ENCODE measurements around the gene AKR1C8.
"Not testable (repeated sequence)": the region's sequence is repeated elsewhere in the genome, so short reads cannot be mapped to it uniquely, and the experiment has no call there.

Gene AKR1C8

DNA sequence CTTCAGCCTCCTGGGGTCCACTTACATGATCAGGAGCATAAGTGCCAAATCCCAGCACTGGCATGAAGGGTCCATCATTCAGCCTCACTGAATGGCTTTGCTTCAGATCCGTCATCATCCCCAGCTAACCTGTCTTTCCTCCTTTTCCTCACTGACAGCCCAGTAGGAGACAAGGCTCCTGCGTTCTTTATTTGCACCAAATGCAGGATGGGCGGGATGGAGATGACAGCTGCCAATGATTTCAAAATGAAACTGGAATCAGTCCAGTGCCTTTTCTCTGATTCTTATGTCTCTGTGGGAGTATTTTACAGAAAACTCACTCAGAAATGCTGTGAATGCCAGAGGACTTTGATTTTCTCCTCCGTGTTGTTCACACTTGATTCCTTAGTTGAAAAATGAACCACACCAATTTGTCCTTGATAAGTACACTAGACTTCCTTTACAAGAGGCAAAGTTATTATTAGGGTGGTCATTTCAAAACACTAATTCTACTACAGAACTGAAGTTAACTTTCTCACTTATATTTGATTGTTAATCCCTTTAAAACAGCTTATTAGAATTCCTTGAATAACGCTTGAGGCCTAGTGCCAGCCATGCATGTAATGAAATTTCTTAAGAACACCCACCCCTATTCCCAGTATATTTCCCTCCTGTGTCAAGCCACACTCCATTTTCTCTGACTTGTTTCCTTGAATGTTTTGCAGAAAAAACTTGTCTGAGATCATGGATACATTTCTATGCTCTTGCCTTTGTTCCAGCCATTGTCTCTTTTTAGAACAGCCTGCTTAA is at the start of gene AKR1C8:
Gene AKR1C8 (minus strand): TSS at position 164 of the 789 bp plus-strand sequence. CDS start 46 bp downstream, at position 118.
- H3K27me3 ChIP-seq: no peaks in the 10 kb centered on the region
- no peak within 1 kb of the TSS for H3K27ac ChIP-seq
- H3K9me3 ChIP-seq: no peaks in the 10 kb centered on the region
- no peak for DNase-seq
- intact Hi-C loops (cut with DNase I; ENCODE audit: low total_unique reads): no loop called here
- H3K36me3 ChIP-seq: no peaks in the 10 kb centered on the region
- TF ChIP-seq, protein P1, sequence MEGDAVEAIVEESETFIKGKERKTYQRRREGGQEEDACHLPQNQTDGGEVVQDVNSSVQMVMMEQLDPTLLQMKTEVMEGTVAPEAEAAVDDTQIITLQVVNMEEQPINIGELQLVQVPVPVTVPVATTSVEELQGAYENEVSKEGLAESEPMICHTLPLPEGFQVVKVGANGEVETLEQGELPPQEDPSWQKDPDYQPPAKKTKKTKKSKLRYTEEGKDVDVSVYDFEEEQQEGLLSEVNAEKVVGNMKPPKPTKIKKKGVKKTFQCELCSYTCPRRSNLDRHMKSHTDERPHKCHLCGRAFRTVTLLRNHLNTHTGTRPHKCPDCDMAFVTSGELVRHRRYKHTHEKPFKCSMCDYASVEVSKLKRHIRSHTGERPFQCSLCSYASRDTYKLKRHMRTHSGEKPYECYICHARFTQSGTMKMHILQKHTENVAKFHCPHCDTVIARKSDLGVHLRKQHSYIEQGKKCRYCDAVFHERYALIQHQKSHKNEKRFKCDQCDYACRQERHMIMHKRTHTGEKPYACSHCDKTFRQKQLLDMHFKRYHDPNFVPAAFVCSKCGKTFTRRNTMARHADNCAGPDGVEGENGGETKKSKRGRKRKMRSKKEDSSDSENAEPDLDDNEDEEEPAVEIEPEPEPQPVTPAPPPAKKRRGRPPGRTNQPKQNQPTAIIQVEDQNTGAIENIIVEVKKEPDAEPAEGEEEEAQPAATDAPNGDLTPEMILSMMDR (IDR thresholded peaks at IDR 0.05): no peak
- no peaks in the 10 kb centered on the region for H3K4me1 ChIP-seq
- no peak within 1 kb of the TSS for H3K4me3 ChIP-seq

DNA sequence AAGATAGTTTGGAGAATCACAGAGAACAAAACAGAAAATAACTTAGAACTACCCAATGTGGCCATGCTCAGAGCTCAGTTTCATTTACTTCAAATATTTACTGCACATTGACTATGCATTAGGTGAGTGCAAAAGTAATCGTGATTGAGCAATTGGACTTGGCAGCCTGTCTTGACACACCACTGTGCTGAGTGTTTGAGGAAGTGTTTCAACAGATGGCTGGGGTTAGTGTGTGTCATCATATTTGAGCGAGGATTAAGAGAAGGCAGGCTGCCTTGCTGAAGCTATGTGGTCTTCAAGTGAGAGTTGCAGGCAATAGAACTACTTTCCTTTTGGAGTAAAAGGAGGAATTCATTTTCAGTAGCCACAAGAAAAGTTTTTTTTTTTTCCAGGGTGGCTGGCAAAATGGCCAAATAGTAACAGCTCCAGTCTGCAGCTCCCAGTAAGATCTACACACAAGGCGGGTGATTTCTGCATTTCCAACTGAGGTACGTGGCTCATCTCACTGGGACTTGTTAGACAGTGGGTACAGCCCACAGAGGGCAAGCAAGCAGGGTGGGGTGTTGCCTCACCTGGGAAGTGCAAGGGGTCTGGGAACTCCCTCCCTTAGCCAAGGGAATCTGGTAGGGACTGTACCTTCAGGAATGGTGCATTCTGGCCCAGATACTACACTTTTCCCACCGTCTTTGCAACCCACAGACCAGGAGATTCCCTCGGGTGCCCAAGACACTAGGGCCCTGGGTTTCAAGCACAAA is 49.3 kb upstream of the AKR1C8 start:
- no peak overlapping the region for H3K4me3 ChIP-seq
- no peaks in the 10 kb centered on the region for H3K27me3 ChIP-seq
- DNase-seq: peak in 1 of 2 donors; percentile 49
- H3K4me1 ChIP-seq: no peaks in the 10 kb centered on the region
- intact Hi-C loops (cut with DNase I; ENCODE audit: low total_unique reads): no loop called here
- H3K9me3 ChIP-seq: peaks cover 0 to 6% (median 0%) of the 10 kb centered on the region in 3 donors
- TF ChIP-seq, protein P1 (IDR thresholded peaks at IDR 0.05): no peak
- no peaks in the 10 kb centered on the region for H3K36me3 ChIP-seq
- H3K27ac ChIP-seq: no peak overlapping the region

DNA sequence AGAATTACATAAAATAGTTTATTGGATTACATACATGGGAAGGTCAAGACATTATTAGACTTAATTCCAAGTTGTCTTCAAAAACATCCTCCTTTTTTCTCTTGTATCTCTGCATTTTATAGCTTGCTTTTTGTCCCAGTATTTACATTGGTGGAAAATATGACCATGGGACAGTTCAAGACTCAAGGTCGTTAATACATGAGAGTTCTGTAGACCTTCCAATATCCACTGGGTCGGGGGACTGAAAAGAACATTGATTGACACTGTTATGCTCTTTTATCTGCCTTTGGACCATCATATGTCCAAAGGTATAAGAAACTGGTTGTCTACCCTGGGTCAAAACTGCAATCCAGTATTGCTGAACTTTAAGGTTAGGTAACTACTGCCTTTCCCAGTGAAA is 48.4 kb upstream of the AKR1C8 start:
- H3K27ac ChIP-seq: no peak overlapping the region
- H3K4me1 ChIP-seq: no peaks in the 10 kb centered on the region
- intact Hi-C loops (cut with DNase I; ENCODE audit: low total_unique reads): no loop called here
- H3K36me3 ChIP-seq: no peaks in the 10 kb centered on the region
- peaks cover 0 to 6% (median 0%) of the 10 kb centered on the region in 3 donors for H3K9me3 ChIP-seq
- no peak for DNase-seq
- H3K4me3 ChIP-seq: no peak overlapping the region
- no peaks in the 10 kb centered on the region for H3K27me3 ChIP-seq
- TF ChIP-seq, protein P1 (IDR thresholded peaks at IDR 0.05): no peak

DNA sequence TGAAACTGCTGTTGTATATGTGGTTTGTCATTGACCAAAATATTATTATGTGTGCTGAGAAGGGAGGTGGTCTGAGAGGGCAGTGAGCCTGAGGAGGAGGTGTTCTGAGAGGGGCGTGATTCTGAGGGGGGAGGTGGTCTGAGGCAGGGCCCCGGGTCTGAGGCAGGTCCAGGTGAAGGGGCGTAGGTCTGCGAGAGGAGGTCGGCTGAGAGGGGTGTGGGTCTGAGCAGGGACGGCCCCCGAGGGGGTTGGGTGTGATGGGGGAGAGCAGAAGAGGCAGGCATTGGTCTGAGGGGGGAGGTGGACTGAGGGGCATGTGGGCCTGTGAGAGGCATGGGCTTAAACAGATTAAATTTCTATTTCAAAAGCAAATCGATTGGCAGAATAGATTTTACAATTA is 44.1 kb upstream of the AKR1C8 start:
- Histone ChIP-seq H3K27ac (no peak overlapping the region), H3K36me3 (no peaks in the 10 kb centered on the region), H3K9me3 (peaks cover 0 to 3% (median 0%) of the 10 kb centered on the region in 3 donors), H3K27me3 (no peaks in the 10 kb centered on the region), H3K4me3 (no peak overlapping the region), H3K4me1 (no peaks in the 10 kb centered on the region)
- TF ChIP-seq, protein P1 (IDR thresholded peaks at IDR 0.05): no peak
- DNase-seq: no peak
- intact Hi-C loops (cut with DNase I; ENCODE audit: low total_unique reads): no loop called here

DNA sequence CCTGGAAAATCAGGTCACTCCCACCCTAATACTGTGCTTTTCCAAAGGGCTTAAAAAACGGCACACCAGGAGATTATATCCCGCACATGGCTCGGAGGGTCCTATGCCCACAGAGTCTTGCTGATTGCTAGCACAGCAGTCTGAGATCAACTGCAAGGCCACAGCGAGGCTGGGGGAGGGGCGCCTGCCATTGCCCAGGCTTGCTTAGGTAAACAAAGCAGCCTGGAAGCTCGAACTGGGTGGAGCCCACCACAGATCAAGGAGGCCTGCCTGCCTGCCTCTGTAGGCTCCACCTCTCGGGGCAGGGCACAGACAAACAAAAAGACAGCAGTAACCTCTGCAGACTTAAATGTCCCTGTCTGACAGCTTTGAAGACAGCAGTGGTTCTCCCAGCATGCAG is 38.0 kb upstream of the AKR1C8 start:
- H3K36me3 ChIP-seq; H3K4me1 ChIP-seq; H3K4me3 ChIP-seq; H3K27me3 ChIP-seq; H3K27ac ChIP-seq; intact Hi-C loops (cut with DNase I; ENCODE audit: low total_unique reads); H3K9me3 ChIP-seq; DNase-seq: not testable (repeated sequence)

DNA sequence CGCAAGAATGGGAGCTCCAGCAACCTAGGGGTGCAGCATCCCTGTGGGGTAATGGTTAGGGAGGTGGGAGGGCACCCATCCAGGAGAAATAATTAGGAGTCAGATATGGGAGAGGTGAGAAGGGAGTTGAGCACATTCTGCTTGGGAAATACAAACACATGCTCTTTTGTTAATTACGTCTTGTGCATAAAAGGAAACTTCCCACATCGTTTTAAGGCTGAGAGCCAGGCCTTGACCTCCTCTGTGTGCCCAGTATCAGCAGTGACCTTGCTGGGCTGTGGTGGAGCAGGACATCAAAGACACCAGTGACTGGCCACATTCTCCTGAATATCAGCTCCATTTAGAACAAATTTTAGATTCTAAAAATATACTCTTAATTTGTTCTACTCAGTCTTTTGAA is 34.3 kb upstream of the AKR1C8 start:
- no peaks in the 10 kb centered on the region for H3K36me3 ChIP-seq
- no peaks in the 10 kb centered on the region for H3K4me1 ChIP-seq
- intact Hi-C loops (cut with DNase I; ENCODE audit: low total_unique reads): no loop called here

More for the DNA sequence above, 34.3 kb upstream of the AKR1C8 start:
- H3K27ac ChIP-seq: no peak overlapping the region
- no peak overlapping the region for H3K4me3 ChIP-seq
- no peak for DNase-seq
- peaks cover 0 to 9% (median 0%) of the 10 kb centered on the region in 3 donors for H3K9me3 ChIP-seq
- no peaks in the 10 kb centered on the region for H3K27me3 ChIP-seq
- TF ChIP-seq, protein P1 (IDR thresholded peaks at IDR 0.05): no peak

Data from tibial artery (tissue), 4 donors.